ENCODE data around the gene OSBPL2.

Gene OSBPL2

DNA sequence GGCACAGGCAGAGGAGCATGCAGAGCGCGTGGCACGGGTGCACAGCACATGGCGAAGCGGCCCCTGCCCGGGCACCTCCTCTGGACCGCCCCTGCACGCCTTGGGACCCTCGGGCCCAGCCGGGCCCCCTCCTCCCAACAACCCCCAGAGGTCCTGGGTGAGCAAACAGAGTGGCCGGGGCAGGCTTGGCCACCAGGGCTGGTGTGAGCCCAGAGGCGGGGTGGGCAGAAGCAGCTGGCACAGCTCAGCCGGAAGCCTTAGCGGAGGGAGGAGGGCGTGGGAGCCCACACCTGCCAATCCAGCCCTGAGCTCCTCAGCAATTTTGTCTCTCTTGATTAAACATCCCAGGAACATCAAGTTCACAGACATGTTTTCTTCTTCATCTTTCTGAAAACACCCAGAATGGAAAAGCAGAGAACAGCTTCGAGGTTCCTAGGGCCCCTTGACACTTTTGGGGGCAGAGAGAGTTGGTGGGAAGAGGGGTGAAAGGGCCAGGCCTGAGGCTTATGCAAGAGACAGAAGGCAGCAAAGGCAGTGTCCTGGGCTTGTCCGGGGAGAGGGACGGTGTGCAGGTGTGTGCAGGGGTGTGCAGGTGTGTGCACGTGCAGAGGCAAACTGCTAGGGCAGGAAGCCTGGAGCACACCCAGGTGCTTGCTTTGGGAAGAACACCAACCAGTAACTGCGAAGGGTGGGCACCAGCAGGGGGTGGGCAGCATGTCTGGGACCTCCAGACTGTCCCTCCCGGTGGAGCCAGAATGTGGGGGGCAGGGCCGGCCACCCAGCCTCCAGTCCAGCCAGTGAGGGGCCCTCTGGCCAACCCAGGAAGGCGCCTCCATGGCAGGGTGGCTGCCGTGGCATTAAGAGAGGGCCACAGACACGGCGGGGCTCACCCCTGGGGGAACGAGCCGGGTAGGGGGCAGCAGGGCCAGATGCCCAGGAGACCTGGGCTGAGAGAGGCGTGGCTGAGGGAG is 23.0 kb upstream of the OSBPL2 start:
- Histone ChIP-seq H3K27ac (ENCODE audit: extremely low read depth, low read depth, low read length) (no peak overlapping the region), H3K9me3 (ENCODE audit: control insufficient read depth, insufficient read depth, low read depth, low read length) (no peaks in the 10 kb centered on the region), H3K4me3 (ENCODE audit: low read depth, low read length) (no peak overlapping the region), H3K36me3 (ENCODE audit: control insufficient read depth in 2 of 2, insufficient read depth in 1 of 2, low read length in 2 of 2) (no peaks in the 10 kb centered on the region), H3K4me1 (ENCODE audit: control insufficient read depth, insufficient read depth, low read length) (peaks cover 2% of the 10 kb centered on the region; the same call in 1 of the 2 replicates)
- ChIA-PET CTCF (no interaction called here), POLR2A (interaction anchor here (0.5 to 0.8 kb wide), 2 partner anchors 23 to 632 kb away, joined by 3 to 5 read pairs; partner anchors contain the start of gene OSBPL2)
- TF ChIP-seq ZNF23 (tag by site-specific recombination; IDR thresholded peaks at IDR 0.05; ENCODE audit: borderline replicate concordance): no peak
- no peak for TF ChIP-seq ZNF473 (tag by site-specific recombination; IDR thresholded peaks at IDR 0.05)
- TF ChIP-seq ZXDB (tag by site-specific recombination; IDR thresholded peaks at IDR 0.05): no peak
- TF ChIP-seq ZSCAN4 (tag by site-specific recombination; IDR thresholded peaks at IDR 0.05): peak; percentile 51; the same call in 1 of the 2 replicates
- TF ChIP-seq GLIS2 (tag by site-specific recombination; IDR thresholded peaks at IDR 0.05): 0 out of 2 replicates have a peak, but pooled peaks have one; percentile 17
- no peak for TF ChIP-seq ZNF830 (tag by site-specific recombination; IDR thresholded peaks at IDR 0.05; ENCODE audit: low read depth)
- no peak for TF ChIP-seq HOXD13 (CRISPR knock-in tag; IDR thresholded peaks at IDR 0.05; ENCODE audit: borderline replicate concordance)
- no peak for TF ChIP-seq ZNF549 (tag by site-specific recombination; IDR thresholded peaks at IDR 0.05)
- TF ChIP-seq ZNF341 (tag by site-specific recombination; IDR thresholded peaks at IDR 0.05; ENCODE audit: low read depth): peak; percentile 84
- no peak for TF ChIP-seq ZNF112 (tag by site-specific recombination; IDR thresholded peaks at IDR 0.05)

DNA sequence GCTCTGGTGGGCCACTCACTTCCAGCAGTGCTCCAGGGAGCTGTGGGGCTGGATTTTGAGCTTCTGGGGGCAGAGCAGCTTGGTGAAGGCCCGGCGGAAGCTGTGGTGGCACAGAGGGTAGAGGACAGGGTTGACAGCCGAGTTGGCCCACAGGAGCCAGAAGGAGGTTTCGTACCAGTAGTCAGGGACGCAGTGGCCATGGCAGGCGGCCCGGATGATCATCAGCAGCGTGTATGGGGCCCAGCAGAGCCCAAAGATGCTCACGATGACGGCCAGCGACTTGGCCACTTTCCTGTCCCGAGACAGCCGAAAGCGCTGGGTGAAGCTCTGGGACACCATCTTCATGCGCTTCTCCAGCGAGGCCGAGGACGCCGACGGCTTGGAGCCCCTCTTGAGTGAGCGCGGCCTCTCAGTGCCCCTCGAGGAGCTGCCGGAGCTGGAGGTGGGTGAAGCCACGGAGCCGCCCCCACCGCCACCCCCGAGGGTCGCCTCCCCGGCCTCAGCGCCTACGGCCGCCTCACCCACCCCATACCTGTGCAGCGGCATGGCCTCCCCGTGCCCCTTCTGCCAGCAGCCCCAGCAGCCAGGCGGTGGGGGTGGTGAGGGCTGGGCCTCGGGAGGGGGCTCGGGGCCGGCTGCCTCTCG is 22.2 kb upstream of the OSBPL2 start:
- no peaks in the 10 kb centered on the region for H3K36me3 ChIP-seq (ENCODE audit: control insufficient read depth in 2 of 2, insufficient read depth in 1 of 2, low read length in 2 of 2)
- H3K4me1 ChIP-seq (ENCODE audit: control insufficient read depth, insufficient read depth, low read length): peaks cover 2% of the 10 kb centered on the region; the same call in 1 of the 2 replicates
- POLR2A ChIA-PET: no interaction called here
- CTCF ChIA-PET: no interaction called here
- no peak overlapping the region for H3K27ac ChIP-seq (ENCODE audit: extremely low read depth, low read depth, low read length)
- no peaks in the 10 kb centered on the region for H3K9me3 ChIP-seq (ENCODE audit: control insufficient read depth, insufficient read depth, low read depth, low read length)
- TF ChIP-seq ZNF544 (tag by site-specific recombination; IDR thresholded peaks at IDR 0.05): no peak
- no peak for TF ChIP-seq ZNF248 (tag by site-specific recombination; IDR thresholded peaks at IDR 0.05)
- no peak for TF ChIP-seq ZFP3 (tag by site-specific recombination; IDR thresholded peaks at IDR 0.05; ENCODE audit: low read depth)
- TF ChIP-seq, protein P1, sequence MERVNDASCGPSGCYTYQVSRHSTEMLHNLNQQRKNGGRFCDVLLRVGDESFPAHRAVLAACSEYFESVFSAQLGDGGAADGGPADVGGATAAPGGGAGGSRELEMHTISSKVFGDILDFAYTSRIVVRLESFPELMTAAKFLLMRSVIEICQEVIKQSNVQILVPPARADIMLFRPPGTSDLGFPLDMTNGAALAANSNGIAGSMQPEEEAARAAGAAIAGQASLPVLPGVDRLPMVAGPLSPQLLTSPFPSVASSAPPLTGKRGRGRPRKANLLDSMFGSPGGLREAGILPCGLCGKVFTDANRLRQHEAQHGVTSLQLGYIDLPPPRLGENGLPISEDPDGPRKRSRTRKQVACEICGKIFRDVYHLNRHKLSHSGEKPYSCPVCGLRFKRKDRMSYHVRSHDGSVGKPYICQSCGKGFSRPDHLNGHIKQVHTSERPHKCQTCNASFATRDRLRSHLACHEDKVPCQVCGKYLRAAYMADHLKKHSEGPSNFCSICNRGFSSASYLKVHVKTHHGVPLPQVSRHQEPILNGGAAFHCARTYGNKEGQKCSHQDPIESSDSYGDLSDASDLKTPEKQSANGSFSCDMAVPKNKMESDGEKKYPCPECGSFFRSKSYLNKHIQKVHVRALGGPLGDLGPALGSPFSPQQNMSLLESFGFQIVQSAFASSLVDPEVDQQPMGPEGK (tag by site-specific recombination; IDR thresholded peaks at IDR 0.05): no peak
- TF ChIP-seq YY2 (tag by site-specific recombination; IDR thresholded peaks at IDR 0.05): no peak
- no peak for TF ChIP-seq ZNF335 (tag by site-specific recombination; conservative IDR thresholded peaks at IDR 0.05)
- no peak for TF ChIP-seq ZNF23 (tag by site-specific recombination; IDR thresholded peaks at IDR 0.05; ENCODE audit: borderline replicate concordance)
- no peak for TF ChIP-seq ZNF658 (tag by site-specific recombination; IDR thresholded peaks at IDR 0.05)
- no peak overlapping the region for H3K4me3 ChIP-seq (ENCODE audit: low read depth, low read length)

Data from HEK293 (cell line).